Measurements from ENCODE around the gene TROAP.

- no peak for TF ChIP-seq CTCF (IDR thresholded peaks at IDR 0.05; ENCODE audit: low read depth, low read length, missing input control)
- no peak for TF ChIP-seq TAF1 (conservative IDR thresholded peaks at IDR 0.05)
- TF ChIP-seq YY1 (IDR thresholded peaks at IDR 0.05) = no peak
- TF ChIP-seq SP1 (IDR thresholded peaks at IDR 0.05) = no peak
- TF ChIP-seq ATF3 (IDR thresholded peaks at IDR 0.05) = no peak
- TF ChIP-seq, protein P1, sequence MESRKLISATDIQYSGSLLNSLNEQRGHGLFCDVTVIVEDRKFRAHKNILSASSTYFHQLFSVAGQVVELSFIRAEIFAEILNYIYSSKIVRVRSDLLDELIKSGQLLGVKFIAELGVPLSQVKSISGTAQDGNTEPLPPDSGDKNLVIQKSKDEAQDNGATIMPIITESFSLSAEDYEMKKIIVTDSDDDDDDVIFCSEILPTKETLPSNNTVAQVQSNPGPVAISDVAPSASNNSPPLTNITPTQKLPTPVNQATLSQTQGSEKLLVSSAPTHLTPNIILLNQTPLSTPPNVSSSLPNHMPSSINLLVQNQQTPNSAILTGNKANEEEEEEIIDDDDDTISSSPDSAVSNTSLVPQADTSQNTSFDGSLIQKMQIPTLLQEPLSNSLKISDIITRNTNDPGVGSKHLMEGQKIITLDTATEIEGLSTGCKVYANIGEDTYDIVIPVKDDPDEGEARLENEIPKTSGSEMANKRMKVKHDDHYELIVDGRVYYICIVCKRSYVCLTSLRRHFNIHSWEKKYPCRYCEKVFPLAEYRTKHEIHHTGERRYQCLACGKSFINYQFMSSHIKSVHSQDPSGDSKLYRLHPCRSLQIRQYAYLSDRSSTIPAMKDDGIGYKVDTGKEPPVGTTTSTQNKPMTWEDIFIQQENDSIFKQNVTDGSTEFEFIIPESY (IDR thresholded peaks at IDR 0.05) = no peak
- no peak for TF ChIP-seq EGR1 (IDR thresholded peaks at IDR 0.05; ENCODE audit: low read depth in 2 of 2)
- TF ChIP-seq FOXA2 (IDR thresholded peaks at IDR 0.05) = no peak
- TF ChIP-seq REST (IDR thresholded peaks at IDR 0.05) = no peak
Observed at GRCh38 chr12:49362077-49362476, 39.0 kb downstream of the TROAP start.

Data from liver (tissue), 3 donors.